HG02571 (cell line): ENCODE data around the gene FAM171A2.
A peak's percentile ranks its signal among the peaks of the same experiment; 100 is the strongest.

Source experiments
- ATAC-seq: cut with Tn5 transposase; IDR thresholded peaks from one replicate; pipeline ENCODE4 v1.9.1; 2021; ENCODE audit warnings: mild to moderate bottlenecking, moderate library complexity; ENCODE audit not compliant: unreplicated experiment

The FAM171A2 gene

DNA sequence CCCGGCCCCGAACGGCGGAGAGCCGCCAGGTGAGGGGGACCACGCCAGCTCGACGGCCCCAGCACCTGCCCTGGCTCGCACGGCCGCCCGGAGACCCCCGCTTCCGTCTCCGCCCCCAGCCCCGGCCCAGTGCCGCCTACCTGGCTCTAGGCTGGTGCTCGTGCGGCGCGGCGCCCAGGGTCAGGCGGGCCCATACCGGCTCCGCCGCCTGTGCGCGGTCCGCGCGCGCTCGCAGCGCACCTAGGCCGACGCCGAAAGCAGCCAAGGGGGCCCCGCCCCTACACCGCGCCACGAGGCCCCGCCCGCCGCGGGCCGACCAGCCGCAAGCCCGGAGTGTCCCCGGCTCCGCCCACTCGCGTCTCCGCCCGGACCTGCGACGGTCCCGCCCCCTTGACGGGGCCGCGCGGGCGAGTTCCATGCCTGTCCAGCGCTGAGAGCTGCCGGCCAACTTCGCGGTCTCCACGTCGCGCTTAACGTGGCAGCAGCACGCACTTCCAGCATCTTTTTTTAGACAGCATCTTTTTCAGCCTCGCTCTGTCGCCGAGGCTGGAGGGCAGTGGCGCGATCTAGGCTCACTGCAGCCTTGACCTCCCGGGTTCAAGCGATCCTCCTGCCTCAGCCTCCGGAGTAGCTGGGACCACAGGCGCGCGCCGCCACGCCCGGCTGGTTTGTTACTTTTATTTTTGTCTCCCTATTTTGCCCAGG, 38.9 kb downstream of the FAM171A2 start, which contains the start of gene SLC25A39:
TSS of gene SLC25A39 (minus strand) at position 253 of the 705 bp plus-strand sequence. CDS start 1,261 bp downstream, outside the sequence.
- peak; percentile 61 for ATAC-seq

DNA sequence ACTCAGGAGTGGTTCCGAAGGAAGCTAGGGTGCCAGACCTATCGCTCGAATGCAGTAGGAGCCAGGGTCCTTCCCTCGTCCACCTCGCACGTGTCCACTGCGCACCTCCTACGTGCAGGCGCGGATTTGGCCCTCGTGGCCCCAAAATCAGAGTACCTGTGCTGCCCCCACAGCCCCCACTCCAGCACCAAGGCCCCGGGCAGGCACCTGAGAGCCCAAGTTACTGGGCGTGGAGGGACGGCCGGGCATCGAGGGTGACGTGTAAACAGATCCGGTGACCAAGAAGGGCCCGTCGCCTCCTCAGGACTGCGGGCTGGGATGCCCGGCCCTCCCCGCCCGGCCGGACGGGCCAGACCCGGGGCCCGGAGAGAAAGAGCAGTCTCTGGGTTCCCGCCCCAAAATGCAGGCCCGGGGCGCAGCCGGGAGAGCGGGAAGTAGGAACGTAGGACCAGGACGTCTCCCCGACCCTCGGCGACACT, 39.5 kb downstream of the FAM171A2 start:
- ATAC-seq, result peak; percentile 5

DNA sequence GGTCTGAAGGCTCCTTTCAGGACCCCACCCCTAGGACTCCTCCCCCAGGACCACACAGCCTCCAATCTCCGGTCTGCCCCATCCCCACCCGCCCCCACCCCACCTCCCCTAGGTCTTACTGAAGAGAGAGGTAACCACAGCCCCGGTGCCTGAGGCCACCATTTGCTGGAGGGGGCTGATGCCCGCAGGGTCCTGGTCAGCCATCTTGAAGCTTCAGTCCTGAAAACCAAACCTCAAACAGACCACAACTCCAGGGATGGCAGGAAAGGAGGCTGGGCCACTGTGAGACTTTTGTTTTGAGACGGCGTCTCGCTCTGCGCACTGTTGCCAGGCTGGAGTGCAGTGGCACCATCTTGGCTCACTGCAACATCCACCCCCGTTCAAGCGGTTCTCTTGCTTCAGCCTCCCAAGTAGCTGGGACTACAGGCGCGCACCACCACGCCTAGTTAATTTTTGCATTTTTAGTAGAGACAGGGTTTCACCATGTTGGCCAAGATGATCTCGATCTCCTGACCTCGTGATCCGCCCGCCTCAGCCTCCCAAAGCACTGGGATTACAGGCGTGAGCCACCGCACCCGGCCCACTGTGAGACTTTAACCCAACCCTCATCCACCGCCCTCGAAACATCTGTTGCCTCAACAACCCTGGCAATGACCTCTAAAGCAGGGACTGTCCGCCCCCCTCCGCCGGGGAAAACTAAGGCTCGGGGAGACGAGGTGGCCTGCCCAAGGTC, 40.1 kb downstream of the FAM171A2 start:
- ATAC-seq, result no peak

DNA sequence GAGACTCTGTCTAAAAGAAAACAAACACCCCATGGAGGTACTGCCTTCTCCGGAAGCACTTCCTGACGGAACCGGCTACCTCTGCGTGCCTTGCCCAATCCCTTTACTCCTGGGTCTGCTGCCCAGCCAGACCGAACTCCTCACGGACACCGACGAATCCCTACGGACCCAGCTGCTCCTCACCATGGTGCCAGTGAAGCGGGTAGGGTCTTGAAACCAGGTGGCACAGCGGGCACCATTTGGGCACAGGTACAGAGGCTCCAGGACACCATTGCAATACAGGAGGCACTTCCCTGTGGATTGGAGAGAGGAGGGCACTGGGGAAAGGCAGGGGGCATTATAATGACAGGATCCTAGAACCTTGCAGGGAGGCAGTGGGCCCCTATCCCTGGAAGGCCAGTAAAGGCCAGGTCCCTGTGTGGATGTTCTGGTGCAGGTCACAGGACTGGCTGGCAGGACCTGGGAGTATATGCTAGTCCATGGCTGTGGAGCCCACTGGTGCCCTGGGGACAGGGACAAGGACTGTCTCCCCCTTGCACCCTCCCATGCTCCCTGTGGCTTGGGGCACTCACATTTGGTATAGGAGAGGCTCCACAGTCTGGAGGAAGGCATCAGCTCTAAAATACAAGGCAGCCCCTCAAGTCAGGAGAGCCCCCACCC, 41.3 kb downstream of the FAM171A2 start:
- ATAC-seq, result no peak

DNA sequence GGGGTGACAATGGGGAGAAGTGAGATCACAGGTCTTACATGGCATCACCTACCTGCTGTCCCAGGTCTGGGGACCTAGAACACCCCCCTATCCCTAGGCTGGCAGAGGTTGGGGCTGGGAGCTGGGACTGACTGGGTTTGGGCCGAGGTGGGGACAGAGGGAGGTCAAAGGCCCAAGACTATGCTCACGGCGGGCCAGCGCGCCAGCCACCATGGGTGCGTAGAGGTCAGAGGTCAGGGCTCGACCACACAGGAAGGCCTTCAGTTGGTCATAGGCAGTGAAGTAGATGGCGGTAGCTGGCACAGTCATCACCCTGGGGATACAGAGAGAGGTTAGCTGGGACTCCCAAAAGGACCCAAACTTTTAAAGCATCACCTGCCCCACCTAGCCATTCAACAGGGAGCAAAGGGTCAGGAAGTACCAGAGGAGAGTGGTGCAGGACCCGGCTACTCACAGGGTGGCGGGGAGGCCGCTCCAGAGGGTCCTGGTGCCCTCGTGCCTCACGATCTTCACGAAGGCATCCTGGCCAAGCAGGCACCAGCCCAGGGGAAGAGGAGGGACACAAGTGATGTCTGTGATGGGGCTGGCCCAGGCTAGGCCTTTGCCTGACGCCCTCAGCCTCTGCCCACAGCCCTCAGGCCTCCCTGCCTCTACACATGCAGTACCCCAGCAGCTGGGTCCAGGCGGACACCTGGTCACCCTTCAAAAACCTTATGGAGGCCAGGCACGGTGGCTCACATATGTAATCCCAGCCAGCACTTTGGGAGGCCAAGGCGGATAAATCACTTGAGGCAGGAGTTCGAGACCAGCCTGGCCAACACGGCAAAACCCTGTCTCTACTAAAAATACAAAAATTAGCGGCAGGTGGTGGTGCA, 42.2 kb downstream of the FAM171A2 start:
- ATAC-seq, result no peak

DNA sequence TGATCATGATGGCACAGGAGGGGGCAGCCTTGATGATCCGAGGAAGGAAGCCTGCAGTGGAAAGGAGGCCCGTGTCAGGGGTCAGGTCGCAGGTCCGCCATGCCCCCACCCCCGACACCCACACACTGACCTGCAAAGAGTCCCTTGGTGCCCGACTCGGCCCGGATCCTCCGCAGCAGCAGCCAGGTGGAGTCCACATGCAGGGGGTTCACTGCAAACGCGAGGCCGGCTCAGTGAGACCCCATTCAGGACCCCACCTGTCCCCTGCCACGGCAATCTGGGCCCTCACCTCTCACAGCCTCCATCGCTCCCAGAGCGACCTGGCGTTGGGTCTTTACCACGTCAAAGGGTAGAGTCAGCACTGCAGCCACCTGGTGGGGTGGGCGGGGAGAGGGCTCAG, 43.6 kb downstream of the FAM171A2 start:
- ATAC-seq, result no peak

DNA sequence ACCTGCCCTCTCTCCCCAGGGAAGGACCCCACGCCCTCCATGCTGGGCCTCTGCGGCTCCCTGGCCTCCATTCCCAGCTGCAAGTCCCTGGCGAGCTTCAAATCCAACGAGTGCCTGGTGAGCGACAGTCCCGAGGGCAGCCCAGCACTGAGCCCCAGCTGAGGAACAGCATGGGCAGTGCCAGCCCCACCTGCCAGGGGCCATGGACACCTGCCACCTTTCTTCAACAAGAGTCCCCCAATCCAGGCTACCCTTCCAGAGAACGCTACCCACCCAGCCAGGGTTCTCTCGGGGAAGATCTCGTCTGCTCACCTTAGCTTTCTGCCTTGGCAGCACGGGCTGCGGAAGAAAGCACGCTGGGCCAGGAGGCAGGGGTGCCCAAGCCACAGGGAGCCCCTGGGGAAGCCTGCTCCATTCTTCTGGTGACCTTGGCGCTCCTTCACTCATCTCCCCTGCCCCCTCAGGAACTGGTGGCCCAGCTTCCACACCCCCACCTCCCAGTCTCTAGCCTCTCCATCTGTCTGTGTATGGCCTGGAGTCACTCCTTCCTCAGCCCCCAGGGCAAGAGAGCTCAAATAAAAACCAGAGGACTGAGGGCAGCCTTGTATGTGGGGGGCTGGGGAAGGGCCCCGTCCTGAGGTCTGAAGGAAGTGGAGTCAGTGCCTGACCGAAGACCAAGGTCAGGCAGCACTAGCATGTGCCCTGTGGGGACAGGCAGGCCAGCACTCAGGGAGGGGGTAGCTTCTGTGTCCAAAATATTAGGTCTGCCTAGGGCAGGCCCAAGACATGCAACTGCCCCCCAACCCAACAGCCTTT, 45.4 kb downstream of the FAM171A2 start:
- ATAC-seq, result no peak

DNA sequence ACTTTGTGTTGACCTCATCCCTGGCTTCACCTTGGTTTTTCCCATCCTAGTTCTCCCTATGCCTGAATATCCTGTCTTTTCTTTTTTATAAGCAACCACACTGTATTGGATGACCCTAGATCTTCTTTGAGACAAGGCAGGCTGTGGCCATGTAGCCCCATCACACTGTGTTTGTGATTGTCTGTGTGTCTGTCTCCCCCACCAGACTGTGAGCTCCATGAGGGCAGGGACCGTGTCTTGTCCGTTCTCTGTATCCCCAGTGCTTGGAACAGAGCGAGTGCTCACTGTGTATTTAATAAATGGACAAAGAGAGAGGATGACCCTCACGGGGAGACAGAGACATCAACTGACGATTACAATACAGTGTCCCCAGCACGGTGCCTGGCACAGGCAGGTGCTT, 46.1 kb downstream of the FAM171A2 start:
- no peak for ATAC-seq

DNA sequence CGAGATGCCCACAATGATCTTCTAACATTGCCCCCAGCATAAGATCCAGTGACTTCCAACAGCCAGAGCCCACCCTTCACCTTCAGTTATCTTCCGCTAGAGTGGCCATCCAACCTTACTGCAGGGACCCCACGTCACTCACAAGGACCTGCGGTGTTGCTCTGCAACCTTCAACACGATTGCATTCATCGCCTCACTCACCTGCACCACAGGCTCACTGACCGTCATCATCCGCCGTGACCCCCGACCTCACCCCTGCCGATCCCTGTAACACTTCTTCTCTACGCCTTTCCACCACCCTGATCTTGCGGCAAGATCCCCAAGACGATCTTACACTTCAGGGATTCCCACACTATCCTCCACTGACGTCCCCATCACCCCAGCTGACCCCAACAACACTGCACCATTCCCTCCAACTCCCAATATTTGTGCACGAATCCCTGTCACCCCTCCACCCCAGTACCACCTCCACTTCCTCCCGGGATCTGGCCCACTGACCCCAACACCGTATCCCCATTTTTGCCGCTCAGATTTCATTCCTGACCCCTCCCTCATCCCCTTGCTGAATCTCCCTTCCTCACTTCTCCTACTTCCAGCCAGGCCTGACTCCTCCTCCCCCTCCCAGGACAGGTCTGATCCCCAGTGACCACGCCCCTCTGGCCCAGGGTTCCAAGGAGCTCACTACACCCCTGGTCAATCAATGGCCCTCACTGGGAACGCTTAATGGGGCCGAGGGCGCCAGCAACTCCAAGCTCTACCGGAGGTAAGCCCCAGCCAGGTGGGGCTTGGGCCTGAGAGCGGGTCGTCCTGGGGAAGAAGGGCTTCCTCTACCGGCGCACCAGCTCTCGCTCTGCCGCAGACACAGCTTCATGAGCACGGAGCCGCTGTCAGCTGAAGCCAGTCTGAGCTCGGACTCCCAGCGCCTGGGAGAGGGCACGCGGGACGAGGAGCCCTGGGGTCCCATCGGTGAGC, 47.6 kb downstream of the FAM171A2 start:
- no peak for ATAC-seq

DNA sequence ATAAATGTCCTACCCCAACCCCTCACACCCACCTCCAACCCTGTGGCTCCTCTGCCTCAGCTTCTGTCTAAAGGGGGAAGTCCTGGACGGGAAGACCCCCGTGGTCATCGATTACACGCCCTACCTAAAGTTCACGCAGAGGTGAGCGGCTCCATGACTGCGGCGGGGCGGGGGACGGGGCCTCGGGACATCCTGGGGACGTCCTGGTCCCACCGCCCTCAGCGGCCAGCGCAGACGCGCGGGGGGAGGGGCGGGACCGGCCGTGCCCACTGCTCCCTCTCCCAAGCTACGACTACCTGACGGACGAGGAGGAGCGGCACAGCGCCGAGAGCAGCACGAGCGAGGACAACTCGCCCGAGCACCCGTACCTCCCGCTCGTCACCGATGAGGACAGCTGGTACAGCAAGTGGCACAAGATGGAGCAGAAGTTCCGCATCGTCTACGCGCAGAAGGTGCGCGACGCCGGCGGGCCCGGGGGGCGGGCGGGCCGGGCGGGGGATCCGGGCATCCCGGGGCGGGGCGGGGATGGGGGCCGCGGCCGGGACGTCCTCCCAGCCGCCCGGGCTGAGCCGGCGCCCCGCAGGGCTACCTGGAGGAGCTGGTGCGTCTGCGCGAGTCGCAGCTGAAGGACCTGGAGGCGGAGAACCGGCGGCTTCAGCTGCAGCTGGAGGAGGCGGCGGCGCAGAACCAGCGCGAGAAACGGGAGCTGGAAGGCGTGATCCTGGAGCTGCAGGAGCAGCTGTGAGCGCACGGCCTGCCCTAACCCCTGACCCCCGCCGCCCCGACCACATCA, 48.6 kb downstream of the FAM171A2 start:
- ATAC-seq, result no peak

DNA sequence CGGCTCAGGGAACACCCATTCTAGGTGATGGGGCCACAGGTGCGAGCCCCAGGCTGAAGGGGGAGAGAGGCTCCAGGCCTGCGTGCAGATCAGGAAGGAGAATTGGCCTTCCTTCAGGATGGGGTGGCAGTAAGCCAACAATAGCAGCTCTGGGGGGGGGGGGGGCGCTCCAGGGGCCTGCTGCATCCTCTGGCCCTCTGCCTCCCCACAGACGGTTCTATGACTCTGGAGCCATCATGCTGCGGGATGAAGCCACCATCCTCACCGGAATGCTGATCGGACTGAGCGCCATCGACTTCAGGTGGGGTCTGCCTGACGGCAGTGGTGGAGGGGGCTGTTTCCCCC, 49.2 kb downstream of the FAM171A2 start:
- no peak for ATAC-seq

DNA sequence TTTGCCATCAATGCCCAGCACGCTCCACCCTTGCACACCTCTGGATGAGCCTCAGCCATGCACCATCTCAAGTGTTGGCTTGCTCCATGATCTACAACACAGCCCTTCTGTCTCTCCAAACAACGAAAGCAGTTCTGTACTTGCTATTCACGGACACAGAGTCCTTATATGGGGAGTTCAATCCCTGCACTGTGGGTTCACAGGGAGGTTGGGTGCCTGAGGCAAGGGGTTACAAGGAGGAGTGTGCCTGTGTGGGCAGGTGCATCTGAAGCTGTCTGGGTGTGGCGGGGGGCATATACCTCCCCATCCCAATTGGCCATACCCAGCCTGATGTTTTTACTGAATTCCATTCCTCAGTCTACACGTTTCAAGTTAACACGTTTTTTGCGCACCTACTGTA, 49.6 kb downstream of the FAM171A2 start:
- no peak for ATAC-seq

DNA sequence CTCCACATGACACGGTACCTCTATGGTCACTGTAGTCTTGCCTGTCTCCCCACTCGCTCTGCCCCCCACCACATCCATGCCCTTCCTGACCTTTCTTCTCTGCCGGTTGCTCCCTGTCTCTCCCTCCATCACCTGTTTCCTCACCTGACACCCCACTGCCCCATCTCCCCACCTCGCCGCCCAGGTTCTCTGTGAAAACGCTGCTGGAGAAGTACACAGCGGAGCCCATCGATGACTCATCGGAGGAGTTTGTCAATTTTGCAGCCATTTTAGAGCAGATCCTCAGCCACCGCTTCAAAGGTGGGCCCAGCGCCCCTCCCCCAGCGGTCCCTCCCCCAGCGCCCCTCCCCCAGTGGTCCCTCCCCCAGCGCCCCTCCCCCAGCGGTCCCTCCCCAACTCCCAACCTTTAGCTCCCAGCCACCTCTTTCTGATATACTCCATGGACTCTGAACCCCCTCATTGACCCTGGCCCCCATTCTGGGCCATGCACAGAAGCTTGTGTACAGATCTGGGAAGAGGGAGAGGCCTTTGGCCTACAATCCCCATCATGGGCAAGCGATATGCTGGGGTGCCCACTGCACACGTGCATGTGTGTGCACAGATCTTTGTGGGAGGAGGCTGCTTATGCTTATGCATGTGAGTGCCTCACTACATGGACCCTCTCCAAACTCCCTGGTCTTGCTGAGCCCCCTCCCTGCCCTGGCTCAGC, 51.1 kb downstream of the FAM171A2 start:
- ATAC-seq, result no peak

DNA sequence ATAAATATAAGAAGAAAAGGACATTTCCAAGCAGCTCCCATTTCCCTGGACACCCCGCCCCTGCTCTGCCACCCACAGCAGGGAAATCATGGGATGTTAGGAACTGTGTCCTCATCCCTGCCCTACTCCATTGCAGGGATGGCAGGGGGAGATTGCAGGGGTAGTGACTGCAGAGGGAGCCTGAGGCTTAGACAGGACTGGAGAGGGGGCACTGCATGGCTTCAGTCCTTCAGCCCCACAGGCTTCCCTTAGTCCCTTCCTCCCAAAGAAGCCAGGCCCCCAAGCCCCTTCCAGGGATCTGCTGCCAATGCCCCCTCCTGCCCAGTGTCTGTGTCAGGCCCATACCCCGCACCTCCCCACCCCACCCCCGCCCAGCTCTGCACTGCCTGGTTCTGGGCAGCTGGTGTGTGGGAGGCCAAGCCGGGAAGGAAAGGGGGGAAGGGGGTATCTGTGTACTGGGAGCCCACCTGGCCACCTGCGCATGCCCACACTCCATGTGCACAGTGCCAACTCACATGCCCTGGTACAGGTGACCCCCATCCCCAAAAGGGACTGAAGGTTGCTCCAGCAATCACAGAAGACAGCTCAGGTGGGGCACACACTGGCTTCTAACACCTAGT, 52.0 kb downstream of the FAM171A2 start:
- no peak for ATAC-seq

DNA sequence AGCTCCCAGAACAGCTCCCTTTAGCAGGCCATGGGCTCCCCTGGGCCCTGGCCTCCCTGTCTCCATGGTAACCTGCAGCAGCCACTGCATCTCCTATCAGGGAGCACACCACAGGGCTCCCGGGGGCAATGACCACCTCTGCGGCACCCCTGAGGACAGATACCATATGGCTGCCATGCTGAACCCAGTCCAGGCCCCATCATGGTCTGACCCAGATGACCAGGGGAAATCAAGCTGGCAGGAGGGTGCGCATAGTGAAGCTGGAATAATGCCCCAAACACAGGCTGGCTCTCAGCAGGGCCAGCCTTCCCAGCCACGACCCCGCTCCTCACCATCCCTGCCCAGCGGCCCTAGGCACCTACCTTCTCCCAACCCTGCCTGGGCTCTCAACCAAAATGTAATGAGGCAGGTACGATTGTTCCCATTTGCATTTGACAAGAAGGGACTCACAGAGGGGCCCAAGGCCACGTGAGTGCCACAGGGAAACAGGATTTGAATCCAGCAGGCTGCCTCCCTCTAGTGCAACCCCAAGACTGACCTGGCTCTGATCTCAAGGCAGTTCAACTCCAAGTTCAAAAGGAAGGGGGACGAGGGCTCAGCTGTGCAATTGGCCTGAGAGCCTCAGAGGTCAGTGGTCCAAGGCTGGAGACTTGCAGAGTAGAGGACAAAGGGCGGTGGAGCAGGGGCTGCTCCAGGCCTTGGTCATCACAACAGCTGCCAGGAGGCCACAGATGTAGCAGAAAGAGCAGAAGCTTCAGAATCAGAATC, 52.9 kb downstream of the FAM171A2 start:
- no peak for ATAC-seq

DNA sequence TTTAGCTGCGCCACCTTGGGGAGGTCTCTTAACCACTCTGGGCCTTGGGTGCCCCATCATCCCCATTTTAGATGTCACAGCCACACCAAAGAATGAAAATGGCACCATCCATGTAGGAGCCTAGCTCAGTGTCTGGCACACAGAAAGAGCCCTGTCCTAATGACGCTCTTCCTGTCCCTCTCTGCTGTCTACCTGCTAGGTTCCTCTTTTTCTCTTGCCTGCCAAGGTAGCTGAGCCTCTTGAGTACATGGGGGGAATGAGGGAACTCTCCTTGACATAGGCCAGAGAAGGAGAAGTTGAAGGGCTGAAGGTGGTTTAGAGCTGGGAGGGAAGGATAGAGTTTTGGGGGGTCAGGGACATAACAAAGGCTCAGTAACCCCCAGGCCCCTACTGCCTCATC, 53.5 kb downstream of the FAM171A2 start:
- no peak for ATAC-seq
